ENCODE results near the gene RNF121.

RNF121 gene

DNA sequence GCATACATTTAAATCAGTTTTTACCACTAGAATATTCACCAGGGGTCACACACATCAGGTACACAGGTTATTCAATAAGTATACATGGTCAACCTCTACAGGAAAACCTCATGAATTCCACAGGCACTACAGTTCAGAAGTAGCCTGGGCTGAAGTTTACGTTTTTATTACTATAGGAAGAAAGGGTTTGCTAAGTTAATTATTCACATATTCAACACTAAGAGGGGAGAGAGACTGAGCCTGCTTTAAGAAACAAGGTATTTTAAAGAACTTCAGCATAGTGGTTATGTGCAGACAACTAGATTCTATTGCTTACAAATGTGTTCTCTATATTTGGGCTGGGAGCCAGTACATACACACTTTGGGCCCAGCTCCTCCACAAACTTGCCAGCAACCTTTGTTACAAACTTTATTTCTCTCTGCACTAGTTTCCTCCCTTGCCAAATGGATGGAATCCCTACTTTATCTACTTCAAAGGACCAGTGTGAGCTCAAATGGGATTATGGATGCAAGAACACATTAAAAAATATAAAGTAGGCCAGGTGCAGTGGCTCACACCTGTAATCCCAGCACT lies 101.7 kb downstream of the RNF121 start:
- TF ChIP-seq, protein P1, sequence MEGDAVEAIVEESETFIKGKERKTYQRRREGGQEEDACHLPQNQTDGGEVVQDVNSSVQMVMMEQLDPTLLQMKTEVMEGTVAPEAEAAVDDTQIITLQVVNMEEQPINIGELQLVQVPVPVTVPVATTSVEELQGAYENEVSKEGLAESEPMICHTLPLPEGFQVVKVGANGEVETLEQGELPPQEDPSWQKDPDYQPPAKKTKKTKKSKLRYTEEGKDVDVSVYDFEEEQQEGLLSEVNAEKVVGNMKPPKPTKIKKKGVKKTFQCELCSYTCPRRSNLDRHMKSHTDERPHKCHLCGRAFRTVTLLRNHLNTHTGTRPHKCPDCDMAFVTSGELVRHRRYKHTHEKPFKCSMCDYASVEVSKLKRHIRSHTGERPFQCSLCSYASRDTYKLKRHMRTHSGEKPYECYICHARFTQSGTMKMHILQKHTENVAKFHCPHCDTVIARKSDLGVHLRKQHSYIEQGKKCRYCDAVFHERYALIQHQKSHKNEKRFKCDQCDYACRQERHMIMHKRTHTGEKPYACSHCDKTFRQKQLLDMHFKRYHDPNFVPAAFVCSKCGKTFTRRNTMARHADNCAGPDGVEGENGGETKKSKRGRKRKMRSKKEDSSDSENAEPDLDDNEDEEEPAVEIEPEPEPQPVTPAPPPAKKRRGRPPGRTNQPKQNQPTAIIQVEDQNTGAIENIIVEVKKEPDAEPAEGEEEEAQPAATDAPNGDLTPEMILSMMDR (IDR thresholded peaks at IDR 0.05; ENCODE audit: extremely low read depth, insufficient read depth, missing control alignments), result no peak
- no peak for DNase-seq (ENCODE audit: low spot score)
- in situ Hi-C loops (cut with MboI; ENCODE audit: low pct_unique_long_range_greater_than_20kb, low sequenced_read_pairs, unreplicated experiment), result no loop called here

DNA sequence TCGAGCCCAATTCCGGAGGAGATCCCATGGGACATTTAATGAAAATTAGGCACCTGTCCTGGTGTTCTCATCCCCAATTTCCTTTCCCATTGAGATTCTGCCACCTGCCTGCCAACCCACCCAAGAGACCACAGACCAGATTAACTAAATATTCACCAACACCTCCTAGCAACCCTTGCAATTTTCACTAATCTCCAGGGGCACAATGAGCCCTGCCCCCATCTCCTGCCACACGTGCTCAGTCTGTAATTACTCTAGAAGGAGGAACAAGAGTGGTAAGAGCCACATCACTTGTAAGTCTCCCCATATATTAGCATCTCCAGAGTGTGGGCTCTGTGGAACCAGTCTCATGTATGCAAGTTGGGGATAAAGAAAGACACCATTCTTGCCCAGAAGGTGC lies 107.8 kb downstream of the RNF121 start:
- TF ChIP-seq, protein P1 (IDR thresholded peaks at IDR 0.05; ENCODE audit: extremely low read depth, insufficient read depth, missing control alignments), result no peak
- in situ Hi-C loops (cut with MboI; ENCODE audit: low pct_unique_long_range_greater_than_20kb, low sequenced_read_pairs, unreplicated experiment), result no loop called here
- DNase-seq (ENCODE audit: low spot score), result no peak

DNA sequence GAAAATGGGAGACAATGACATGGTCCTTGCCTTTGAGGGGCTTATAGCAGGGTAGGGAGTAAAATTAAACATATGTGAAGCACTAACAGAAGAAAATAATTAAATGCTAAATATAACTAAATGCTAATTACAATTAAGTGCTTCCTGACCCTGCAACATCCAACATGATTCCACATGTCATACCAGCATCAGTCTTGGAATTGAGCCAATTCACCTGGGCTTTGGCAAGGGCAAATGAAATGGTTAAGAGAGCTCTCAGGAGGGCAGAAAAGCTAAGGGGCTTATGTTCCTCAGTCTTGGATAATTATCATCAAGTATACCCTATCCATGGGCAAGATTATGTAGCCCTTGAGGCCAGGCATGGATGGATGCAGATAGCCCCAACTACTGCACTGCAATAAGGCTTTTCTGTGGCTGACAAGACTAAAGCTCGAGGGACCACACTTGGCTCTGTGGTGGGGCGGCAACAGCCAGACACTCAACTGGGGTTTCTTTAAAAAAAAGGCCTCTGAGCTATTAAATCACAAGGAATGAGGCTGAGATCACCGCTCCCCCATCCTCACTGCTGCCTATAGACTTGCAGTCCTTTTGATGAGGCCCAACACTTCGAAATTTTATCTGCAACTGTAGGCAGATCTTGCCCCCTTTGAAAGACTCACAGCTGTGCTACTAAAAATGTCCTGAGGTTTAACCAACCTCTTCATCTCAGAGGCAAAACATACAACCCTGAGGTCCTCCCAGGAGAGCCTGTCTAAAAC lies 108.9 kb downstream of the RNF121 start:
- no peak for DNase-seq (ENCODE audit: low spot score)
- in situ Hi-C loops (cut with MboI; ENCODE audit: low pct_unique_long_range_greater_than_20kb, low sequenced_read_pairs, unreplicated experiment), result no loop called here
- TF ChIP-seq, protein P1 (IDR thresholded peaks at IDR 0.05; ENCODE audit: extremely low read depth, insufficient read depth, missing control alignments), result no peak

DNA sequence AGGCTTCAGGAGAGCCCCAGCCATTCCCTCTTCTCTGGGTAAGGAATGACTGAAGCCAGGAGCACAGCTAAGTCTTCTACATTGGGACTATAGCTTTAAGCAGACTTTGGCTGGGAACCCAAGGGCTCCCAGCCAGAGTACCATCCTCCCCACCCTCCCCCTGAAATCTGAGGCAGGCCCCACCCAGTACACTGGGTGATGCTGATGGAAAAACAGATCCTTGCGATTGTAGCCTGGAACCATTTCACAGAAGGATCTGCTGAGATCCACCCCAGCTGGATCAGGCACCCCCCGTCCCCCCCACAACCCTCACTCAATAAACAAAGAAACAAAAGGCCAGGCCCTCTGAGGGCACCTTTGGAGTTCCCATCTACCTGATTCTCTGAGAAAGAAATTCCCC lies 109.6 kb downstream of the RNF121 start:
- in situ Hi-C loops (cut with MboI; ENCODE audit: low pct_unique_long_range_greater_than_20kb, low sequenced_read_pairs, unreplicated experiment), result no loop called here
- DNase-seq (ENCODE audit: low spot score), result no peak
- TF ChIP-seq, protein P1 (IDR thresholded peaks at IDR 0.05; ENCODE audit: extremely low read depth, insufficient read depth, missing control alignments), result no peak

DNA sequence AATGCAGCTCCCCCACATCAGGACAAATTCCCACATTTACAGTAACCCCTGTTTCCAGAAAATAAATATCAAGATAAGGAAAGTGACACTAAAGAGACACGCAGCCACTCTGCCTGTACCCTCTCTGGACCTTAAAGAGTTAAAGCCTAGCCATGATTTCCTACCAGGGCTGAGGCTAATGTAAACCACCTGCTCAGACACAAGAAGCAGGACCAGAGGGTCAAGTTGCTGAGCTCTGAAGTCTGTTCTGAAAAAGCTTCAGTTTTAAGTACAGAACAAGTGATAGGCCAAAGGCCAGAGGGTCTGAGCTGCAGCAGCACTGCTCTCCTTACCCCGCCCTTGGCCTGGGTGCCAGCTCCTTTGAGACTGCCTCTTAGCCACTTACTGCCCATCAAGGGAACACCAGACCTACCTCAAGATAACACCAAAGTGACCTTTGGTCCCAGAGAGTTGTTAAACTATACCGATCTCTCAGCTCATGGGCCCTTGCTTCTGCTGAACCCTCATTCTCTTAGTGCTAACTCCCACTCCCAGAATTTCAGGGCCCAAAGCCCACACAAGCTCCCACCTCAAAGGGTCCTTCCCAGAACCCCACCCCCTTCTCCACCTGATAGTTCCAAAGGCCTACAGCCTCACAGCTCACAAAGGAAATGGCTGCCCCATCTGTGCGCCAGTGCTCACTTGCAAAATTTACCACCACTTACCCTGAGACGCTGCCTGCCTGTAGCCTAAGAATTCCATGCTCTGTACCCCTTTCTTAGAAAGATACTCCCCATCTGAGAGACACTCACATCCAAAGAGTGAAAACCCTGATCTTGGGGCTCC lies 110.4 kb downstream of the RNF121 start:
- in situ Hi-C loops (cut with MboI; ENCODE audit: low pct_unique_long_range_greater_than_20kb, low sequenced_read_pairs, unreplicated experiment), result no loop called here
- TF ChIP-seq, protein P1 (IDR thresholded peaks at IDR 0.05; ENCODE audit: extremely low read depth, insufficient read depth, missing control alignments), result no peak
- no peak for DNase-seq (ENCODE audit: low spot score)

DNA sequence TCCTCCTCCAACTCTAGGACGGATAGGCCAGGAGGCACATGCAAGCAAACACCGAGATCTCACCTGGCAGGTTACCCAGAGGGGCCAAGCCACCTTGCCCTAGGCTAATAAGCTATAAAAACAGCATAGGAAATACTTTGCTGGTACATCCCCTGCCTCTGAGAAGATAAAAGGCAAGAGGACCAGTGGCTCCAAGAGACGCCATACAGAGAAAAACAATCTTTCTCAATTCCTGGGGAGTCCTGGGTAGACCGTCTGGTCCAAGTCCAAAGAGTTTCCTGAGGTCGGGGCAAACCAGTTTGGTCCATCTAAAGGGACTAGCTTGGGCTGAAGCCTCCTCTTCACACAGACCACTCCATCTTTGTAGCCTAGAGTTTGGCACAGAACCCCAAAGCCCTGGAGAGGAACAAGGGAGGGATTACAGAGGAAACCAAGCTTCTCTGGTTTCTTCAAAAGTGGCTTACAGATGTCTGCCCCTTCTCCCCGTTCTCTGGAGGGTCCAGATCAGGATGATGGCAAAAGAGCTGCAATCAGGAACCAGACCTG lies 111.1 kb downstream of the RNF121 start:
- in situ Hi-C loops (cut with MboI; ENCODE audit: low pct_unique_long_range_greater_than_20kb, low sequenced_read_pairs, unreplicated experiment), result no loop called here
- TF ChIP-seq, protein P1 (IDR thresholded peaks at IDR 0.05; ENCODE audit: extremely low read depth, insufficient read depth, missing control alignments), result no peak
- no peak for DNase-seq (ENCODE audit: low spot score)

Measured in GM13977 (cell line).